Right atrium auricular region (tissue), 2 donors: ENCODE measurements around the gene TAF3. TPM values are rescaled to one million over a fixed set of nuclear protein-coding genes. Genes with fewer than 3 reads are reported as not detected.

Experiments
- DNase-seq: peaks from one replicate; pipeline ENCODE4 v3.0.0-alpha.2; 2019; ENCODE audit warnings: low spot score
- H3K27ac ChIP-seq, 2 donors: fragments of 200-600 bp; sonication (generic); 1 replicate in 1 of 2; 2 replicates in 1 of 2; pipeline ENCODE4 v1.5.1; 2016 to 2019
- H3K27me3 ChIP-seq, 2 donors: fragments of 200-600 bp; sonication (generic); one replicate each; pipeline versions ENCODE4 v1.5.1 to v1.6.0; 2017 to 2019
- H3K36me3 ChIP-seq: fragments of 200-600 bp; sonication (generic); one replicate; pipeline ENCODE4 v1.5.1; 2016
- H3K4me1 ChIP-seq, 2 donors: fragments of 200-600 bp; sonication (generic); one replicate each; pipeline versions ENCODE4 v1.5.1 to v1.6.0; 2017 to 2019
- H3K4me3 ChIP-seq, 2 donors: fragments of 200-600 bp; sonication (generic); 1 replicate in 1 of 2; 2 replicates in 1 of 2; pipeline ENCODE4 v1.5.1; 2017 to 2019; ENCODE audit warnings: mild to moderate bottlenecking in 1 of 2, moderate library complexity in 1 of 2
- H3K9me3 ChIP-seq, 2 donors: fragments of 200-600 bp; sonication (generic); one replicate each; pipeline ENCODE4 v1.5.1; 2019
- total RNA-seq, 2 donors: library from RNA; depleted of rRNA; stranded (reverse); fragments of >200 nt; gene quantifications; one replicate each; pipeline ENCODE4 v1.1.0, GENCODE V29; 2016
- TF ChIP-seq, protein P1 (sequence below), 2 donors: fragments of 200-600 bp; sonication (generic); IDR thresholded peaks; one replicate each; pipeline ENCODE4 v1.5.1; 2019; ENCODE audit warnings: antibody characterized with exemption in 2 of 2

Gene TAF3
- total RNA-seq, 2 donors from 2014 or later = 4.6 to 6.1 TPM

DNA sequence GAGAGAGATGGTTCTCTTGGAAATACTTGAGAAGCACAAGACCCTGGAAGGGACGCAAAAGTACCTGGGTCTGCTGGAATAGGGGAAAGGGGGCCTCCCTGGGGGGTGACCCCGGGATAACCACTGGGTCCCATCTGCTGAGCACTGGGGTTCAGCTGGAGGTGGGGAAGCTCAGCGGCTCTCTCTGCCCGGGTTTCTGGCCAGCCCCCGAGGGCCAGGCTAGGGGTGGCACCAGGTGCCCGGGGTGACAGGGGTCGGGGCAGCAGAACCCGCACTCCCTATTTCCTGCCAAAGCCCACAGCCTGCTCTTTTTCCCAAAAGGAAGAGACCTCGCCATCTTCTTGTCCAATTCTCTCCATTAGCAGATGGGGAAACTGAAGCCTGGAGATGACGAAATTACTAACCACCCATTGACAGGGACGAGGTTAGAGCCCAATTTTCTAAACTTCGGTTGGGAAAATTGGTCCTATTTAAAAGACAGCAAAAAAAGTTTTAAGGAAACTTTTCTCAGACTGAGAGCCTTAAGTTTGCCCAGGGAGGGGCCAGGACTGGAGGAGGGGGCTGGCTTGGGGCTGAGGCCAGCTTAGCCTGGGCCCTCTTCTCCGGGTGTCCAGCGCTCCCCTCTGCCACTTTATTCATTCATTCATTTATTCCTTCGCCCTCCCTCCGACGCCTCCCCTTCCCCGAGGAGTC, 218.3 kb downstream of the TAF3 start:
- Histone ChIP-seq H3K4me3 (no peak overlapping the region), H3K36me3 (no peaks in the 10 kb centered on the region), H3K4me1 (peaks cover 0 to 39% of the 10 kb centered on the region in 2 donors), H3K9me3 (peaks cover 0 to 8% of the 10 kb centered on the region in 2 donors), H3K27ac (no peak overlapping the region), H3K27me3 (peaks cover 51 to 80% of the 10 kb centered on the region in 2 donors)
- no peak for DNase-seq
- TF ChIP-seq, protein P1, sequence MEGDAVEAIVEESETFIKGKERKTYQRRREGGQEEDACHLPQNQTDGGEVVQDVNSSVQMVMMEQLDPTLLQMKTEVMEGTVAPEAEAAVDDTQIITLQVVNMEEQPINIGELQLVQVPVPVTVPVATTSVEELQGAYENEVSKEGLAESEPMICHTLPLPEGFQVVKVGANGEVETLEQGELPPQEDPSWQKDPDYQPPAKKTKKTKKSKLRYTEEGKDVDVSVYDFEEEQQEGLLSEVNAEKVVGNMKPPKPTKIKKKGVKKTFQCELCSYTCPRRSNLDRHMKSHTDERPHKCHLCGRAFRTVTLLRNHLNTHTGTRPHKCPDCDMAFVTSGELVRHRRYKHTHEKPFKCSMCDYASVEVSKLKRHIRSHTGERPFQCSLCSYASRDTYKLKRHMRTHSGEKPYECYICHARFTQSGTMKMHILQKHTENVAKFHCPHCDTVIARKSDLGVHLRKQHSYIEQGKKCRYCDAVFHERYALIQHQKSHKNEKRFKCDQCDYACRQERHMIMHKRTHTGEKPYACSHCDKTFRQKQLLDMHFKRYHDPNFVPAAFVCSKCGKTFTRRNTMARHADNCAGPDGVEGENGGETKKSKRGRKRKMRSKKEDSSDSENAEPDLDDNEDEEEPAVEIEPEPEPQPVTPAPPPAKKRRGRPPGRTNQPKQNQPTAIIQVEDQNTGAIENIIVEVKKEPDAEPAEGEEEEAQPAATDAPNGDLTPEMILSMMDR (IDR thresholded peaks at IDR 0.05) = no peak

DNA sequence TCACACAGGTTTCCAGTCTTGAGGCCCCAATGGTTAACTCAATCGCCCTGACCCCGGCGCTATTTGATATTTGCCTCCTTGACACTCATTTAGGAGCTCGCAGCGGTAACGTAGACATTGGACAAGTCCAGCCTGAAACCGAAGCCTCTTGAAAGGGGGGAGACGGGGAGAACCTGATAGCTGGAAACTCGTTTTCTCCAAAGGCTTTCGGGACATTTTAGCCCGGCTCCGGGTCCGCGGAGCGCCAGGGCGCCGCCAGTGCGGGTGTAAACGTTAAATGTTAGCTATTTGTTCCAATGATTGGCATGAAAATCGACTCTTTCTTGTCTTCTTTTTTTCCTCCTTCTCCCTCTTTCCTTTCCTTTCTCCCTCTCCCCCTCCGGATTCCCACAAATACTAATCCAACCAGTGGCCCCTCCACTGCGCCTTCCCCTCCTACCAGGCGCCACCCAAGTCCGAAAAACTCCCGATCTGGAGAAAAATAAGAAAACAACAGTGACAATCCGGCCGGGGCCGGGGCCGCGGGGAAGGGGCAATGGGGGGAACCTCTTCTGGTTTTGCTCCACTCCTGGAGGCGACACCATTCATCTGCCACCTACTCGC, 219.0 kb downstream of the TAF3 start:
- H3K36me3 ChIP-seq = no peaks in the 10 kb centered on the region
- peaks cover 0 to 39% of the 10 kb centered on the region in 2 donors for H3K4me1 ChIP-seq
- H3K27me3 ChIP-seq = peaks cover 51 to 85% of the 10 kb centered on the region in 2 donors
- H3K4me3 ChIP-seq = no peak overlapping the region
- H3K27ac ChIP-seq = no peak overlapping the region
- TF ChIP-seq, protein P1 (IDR thresholded peaks at IDR 0.05) = no peak
- no peak for DNase-seq
- peaks cover 0 to 8% of the 10 kb centered on the region in 2 donors for H3K9me3 ChIP-seq

DNA sequence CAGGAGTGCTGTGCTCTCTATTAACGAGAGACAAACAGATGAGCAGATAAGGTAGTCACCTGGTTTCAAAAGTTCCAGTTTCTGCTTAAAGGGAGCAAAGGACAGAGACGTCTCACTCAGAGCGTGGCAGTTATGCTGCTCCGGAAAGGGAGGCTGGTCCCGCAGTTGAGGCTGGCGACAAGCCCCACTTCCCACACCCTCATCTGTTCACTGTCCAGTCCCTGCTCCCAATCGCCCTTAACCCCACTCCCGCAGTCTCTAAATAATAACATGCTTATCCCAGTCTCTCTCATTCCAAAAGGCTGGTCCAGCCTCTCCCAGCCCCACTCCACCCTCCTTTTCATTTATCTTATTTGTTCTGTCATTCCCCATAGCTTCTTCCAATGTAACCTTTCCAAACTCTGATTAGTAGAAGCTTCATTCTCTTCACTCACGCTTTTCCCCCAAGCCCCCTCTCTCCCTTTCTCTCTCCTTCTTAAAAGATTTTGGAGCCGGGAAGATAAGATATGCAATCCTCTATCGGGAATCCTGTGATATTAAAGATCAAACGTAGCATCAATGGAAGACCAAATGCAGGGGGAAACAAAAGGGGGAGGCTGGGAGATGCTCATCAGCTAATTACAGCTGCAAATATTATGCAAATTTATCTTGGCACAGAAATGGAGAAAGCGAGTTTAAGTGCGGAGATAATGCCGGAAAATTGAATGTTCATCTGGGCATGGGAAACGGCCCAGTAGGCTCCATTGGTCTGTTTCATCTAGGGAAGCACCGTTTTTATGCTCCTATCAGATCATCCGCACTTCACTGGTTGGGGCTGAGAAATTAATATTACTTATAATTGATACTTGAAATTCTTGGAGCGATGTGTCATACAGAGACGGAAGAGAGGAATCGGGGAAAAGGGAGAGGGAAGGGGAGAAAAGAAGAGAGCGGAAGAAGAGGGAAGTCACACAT, 219.9 kb downstream of the TAF3 start:
- no peak for DNase-seq
- TF ChIP-seq, protein P1 (IDR thresholded peaks at IDR 0.05) = no peak
- H3K4me3 ChIP-seq = no peak overlapping the region
- H3K9me3 ChIP-seq = peaks cover 0 to 8% of the 10 kb centered on the region in 2 donors
- H3K27me3 ChIP-seq = peaks cover 57 to 93% of the 10 kb centered on the region in 2 donors
- no peak overlapping the region for H3K27ac ChIP-seq
- H3K36me3 ChIP-seq = no peaks in the 10 kb centered on the region
- H3K4me1 ChIP-seq = peaks cover 0 to 44% of the 10 kb centered on the region in 2 donors

DNA sequence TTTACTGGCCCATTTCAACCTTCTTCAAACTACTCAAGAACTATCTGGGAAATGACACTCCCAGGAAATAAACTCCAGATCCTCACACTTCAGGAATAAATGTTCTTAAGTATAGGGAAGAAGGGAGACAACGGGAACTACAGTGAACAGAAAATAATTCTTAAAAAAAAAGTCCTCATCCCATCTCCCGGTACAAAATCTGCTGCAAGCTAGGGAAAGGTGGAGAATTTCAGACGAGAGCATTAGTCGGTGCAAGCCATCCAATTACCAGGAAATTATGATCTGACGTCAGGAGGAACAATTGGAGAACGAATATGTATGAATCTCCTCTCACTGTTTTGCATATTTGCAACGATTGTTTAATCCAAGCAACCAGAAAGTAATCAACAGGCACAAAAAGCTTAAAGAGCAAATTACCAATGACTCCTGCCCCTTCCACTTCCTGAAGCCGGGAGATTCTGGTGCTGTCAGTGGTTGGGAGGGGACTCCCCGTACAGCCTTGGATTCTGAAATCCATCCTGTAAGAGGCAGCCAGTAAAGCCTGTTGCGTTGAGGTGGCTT, 221.1 kb downstream of the TAF3 start:
- H3K4me3 ChIP-seq = no peak overlapping the region
- peaks cover 0 to 8% of the 10 kb centered on the region in 2 donors for H3K9me3 ChIP-seq
- H3K4me1 ChIP-seq = peaks cover 0 to 45% of the 10 kb centered on the region in 2 donors
- DNase-seq = no peak
- TF ChIP-seq, protein P1 (IDR thresholded peaks at IDR 0.05) = no peak
- peaks cover 63 to 93% of the 10 kb centered on the region in 2 donors for H3K27me3 ChIP-seq
- H3K36me3 ChIP-seq = no peaks in the 10 kb centered on the region
- no peak overlapping the region for H3K27ac ChIP-seq

DNA sequence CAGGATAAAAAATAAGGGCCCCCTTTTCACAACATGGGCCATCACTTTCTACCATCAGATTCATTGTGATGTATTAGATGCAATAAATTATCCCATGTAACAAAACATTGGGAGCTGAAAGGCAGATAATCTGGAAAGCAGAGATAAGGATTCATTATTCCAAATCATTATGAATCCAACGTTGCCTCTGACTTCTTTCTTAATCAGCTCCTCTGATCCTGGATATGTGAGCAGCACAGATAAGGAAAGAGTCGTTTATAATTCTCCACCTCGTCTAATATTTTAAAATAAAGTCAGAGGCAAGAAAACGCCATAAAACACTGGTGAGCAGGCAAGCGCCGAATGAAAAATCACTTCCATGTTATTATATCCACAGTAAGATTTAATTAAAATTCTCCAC, 222.3 kb downstream of the TAF3 start:
- TF ChIP-seq, protein P1 (IDR thresholded peaks at IDR 0.05) = no peak
- no peak for DNase-seq
- Histone ChIP-seq H3K27me3 (peaks cover 67 to 93% of the 10 kb centered on the region in 2 donors), H3K27ac (no peak overlapping the region), H3K36me3 (no peaks in the 10 kb centered on the region), H3K4me1 (peaks cover 0 to 47% of the 10 kb centered on the region in 2 donors), H3K4me3 (no peak overlapping the region), H3K9me3 (peaks cover 0 to 8% of the 10 kb centered on the region in 2 donors)
